Keratinocyte (primary cell): ENCODE data around the gene ZNF780B. TPM values are rescaled to one million over a fixed set of nuclear protein-coding genes. Genes with fewer than 3 reads are reported as not detected.

Experiments
- DNase-seq: peaks from one replicate; pipeline ENCODE4 v3.0.0-alpha.2; 2011; ENCODE audit warnings: low read depth, missing footprints, low spot score
- FAIRE-seq: peaks from 2 replicates; lab custom pipeline; 2011; peaks lifted over from hg19 to GRCh38; lab: Jason Lieb, UNC
- H2AFZ ChIP-seq: 2 replicates; pipeline ENCODE4 v1.6.0; 2012; ENCODE audit warnings: low read length, control low read depth, inconsistent platforms; ENCODE audit not compliant: control insufficient read depth
- H3K27ac ChIP-seq: 2 replicates; pipeline ENCODE4 v1.5.1; 2011; ENCODE audit warnings: low read length; ENCODE audit not compliant: control insufficient read depth, insufficient read depth
- H3K27me3 ChIP-seq: 3 replicates; pipeline ENCODE4 v1.6.0; 2011; ENCODE audit warnings: low read length; ENCODE audit not compliant: control insufficient read depth, insufficient read depth; ENCODE audit errors: extremely low read depth
- H3K36me3 ChIP-seq, 2 experiments: 2 replicates in 1 of 2; 3 replicates in 1 of 2; pipeline ENCODE4 v1.5.1; 2011; ENCODE audit warnings: low read length in 2 of 2, mild to moderate bottlenecking in 1 of 2; ENCODE audit not compliant: control insufficient read depth in 2 of 2, insufficient read depth in 2 of 2; ENCODE audit errors: extremely low read depth in 1 of 2
- H3K4me1 ChIP-seq: 3 replicates; pipeline ENCODE4 v1.5.1; 2011; ENCODE audit warnings: low read length; ENCODE audit not compliant: control insufficient read depth, insufficient read depth; ENCODE audit errors: extremely low read depth
- H3K4me2 ChIP-seq: 3 replicates; pipeline ENCODE4 v1.6.0; 2011; ENCODE audit warnings: low read depth, low read length; ENCODE audit not compliant: control insufficient read depth, insufficient read depth; ENCODE audit errors: extremely low read depth
- H3K4me3 ChIP-seq, 3 experiments: fragments of 200-600 bp in 1 of 3; sonication (generic) in 1 of 3; 2 replicates in 2 of 3; 3 replicates in 1 of 3; pipeline ENCODE4 v1.5.1; 2011 to 2016; ENCODE audit warnings: low read length in 3 of 3, mild to moderate bottlenecking in 3 of 3, control low read depth in 2 of 3, inconsistent platforms in 1 of 3, low read depth in 1 of 3, mixed read lengths in 1 of 3, mixed run types in 1 of 3, moderate library complexity in 1 of 3; ENCODE audit not compliant: control insufficient read depth in 2 of 3, insufficient read depth in 2 of 3; ENCODE audit errors: extremely low read depth in 1 of 3
- H3K79me2 ChIP-seq: 2 replicates; pipeline ENCODE4 v1.6.0; 2012; ENCODE audit warnings: low read length; ENCODE audit not compliant: control insufficient read depth, insufficient read depth
- H3K9ac ChIP-seq: 3 replicates; pipeline ENCODE4 v1.6.0; 2011; ENCODE audit warnings: low read length; ENCODE audit not compliant: control insufficient read depth, insufficient read depth; ENCODE audit errors: extremely low read depth
- H3K9me1 ChIP-seq: 3 replicates; pipeline ENCODE4 v1.6.0; 2011; ENCODE audit warnings: low read length; ENCODE audit not compliant: control insufficient read depth, insufficient read depth; ENCODE audit errors: extremely low read depth
- H3K9me3 ChIP-seq: 2 replicates; pipeline ENCODE4 v1.5.1; 2012; ENCODE audit warnings: low read depth, low read length; ENCODE audit not compliant: control insufficient read depth
- H4K20me1 ChIP-seq: 3 replicates; pipeline ENCODE4 v1.6.0; 2011; ENCODE audit warnings: low read length; ENCODE audit not compliant: control insufficient read depth, insufficient read depth; ENCODE audit errors: extremely low read depth
- CTCF ChIP-seq, 3 experiments: IDR thresholded peaks in 1 of 3; conservative IDR thresholded peaks in 1 of 3; optimal IDR thresholded peaks in 1 of 3; 2 replicates in 2 of 3; 3 replicates in 1 of 3; pipeline versions ENCODE3 to v1.5.1; 2011; ENCODE audit warnings: low read length in 3 of 3, mild to moderate bottlenecking in 3 of 3, moderate library complexity in 2 of 3, control low read depth in 1 of 3, inconsistent platforms in 1 of 3; ENCODE audit not compliant: insufficient read depth in 2 of 3; ENCODE audit errors: extremely low read depth in 1 of 3
- EZH2 ChIP-seq: IDR thresholded peaks from one replicate; pipeline ENCODE4 v1.6.1; 2012; ENCODE audit warnings: inconsistent platforms, mild to moderate bottlenecking, low read length, moderate library complexity
- dilution Hi-C: fragments of 300-500 bp; cut with MboI; formaldehyde crosslinking; loops from one replicate; pipeline ENCODE4 v1.7.0; 2020; ENCODE audit warnings: low sequenced_read_pairs; ENCODE audit not compliant: extremely low pct_ligation_motif_present
- polyA plus RNA-seq, 5 experiments: library from polyadenylated mRNA; depleted of rRNA in 3 of 5; stranded (reverse) in 3 of 5; stranded (forward) in 1 of 5; unstranded in 1 of 5; fragments of >200 nt; gene quantifications; 1 replicate in 1 of 5; 2 replicates in 3 of 5; 3 replicates in 1 of 5; pipeline versions ENCODE4 v1.2.1 to v1.2.3, GENCODE V29; 2011 to 2012; ENCODE audit warnings: missing spikeins in 2 of 5, low read depth in 1 of 5, low replicate concordance in 1 of 5

ZNF780B gene
- polyA plus RNA-seq, 1 donor (not counting 4 experiments of a cell fraction or from before 2014, with no cell fraction given): 8.3 TPM

- Histone ChIP-seq H4K20me1 (no peaks in the 10 kb centered on the region), H2AFZ (no peak overlapping the region), H3K9me3 (peaks cover 19% of the 10 kb centered on the region), H3K79me2 (no peaks in the 10 kb centered on the region), H3K4me3 (no peak overlapping the region), H3K27ac (no peak overlapping the region), H3K9me1 (no peaks in the 10 kb centered on the region), H3K9ac (no peak overlapping the region), H3K4me1 (no peaks in the 10 kb centered on the region), H3K36me3 (no peaks in the 10 kb centered on the region), H3K27me3 (no peaks in the 10 kb centered on the region), H3K4me2 (no peak overlapping the region)
- FAIRE-seq: peak; percentile 29
- TF ChIP-seq EZH2 (no peak), CTCF (optimal IDR thresholded peaks at IDR 0.05 in 1 of 3, IDR thresholded peaks at IDR 0.05 in 1 of 3, conservative IDR thresholded peaks at IDR 0.05 in 1 of 3; ENCODE audit: extremely low read depth in 1 of 3, insufficient read depth in 2 of 3, low read length in 3 of 3) (no peak)
- DNase-seq: no peak
- dilution Hi-C loops: no loop called here
Observed at GRCh38 chr19:40035996-40036395, 20.0 kb downstream of the ZNF780B start.

- Histone ChIP-seq H3K9me3 (peaks cover 19% of the 10 kb centered on the region), H4K20me1 (no peaks in the 10 kb centered on the region), H3K4me2 (no peak overlapping the region), H2AFZ (no peak overlapping the region), H3K4me1 (no peaks in the 10 kb centered on the region), H3K9ac (no peak overlapping the region), H3K9me1 (no peaks in the 10 kb centered on the region), H3K27ac (no peak overlapping the region), H3K27me3 (no peaks in the 10 kb centered on the region), H3K79me2 (no peaks in the 10 kb centered on the region), H3K4me3 (no peak overlapping the region), H3K36me3 (no peaks in the 10 kb centered on the region)
- dilution Hi-C loops: no loop called here
- TF ChIP-seq CTCF (optimal IDR thresholded peaks at IDR 0.05 in 1 of 3, IDR thresholded peaks at IDR 0.05 in 1 of 3, conservative IDR thresholded peaks at IDR 0.05 in 1 of 3; ENCODE audit: extremely low read depth in 1 of 3, insufficient read depth in 2 of 3, low read length in 3 of 3): no peak
- no peak for TF ChIP-seq EZH2
- DNase-seq: no peak
- FAIRE-seq: no peak
Observed at GRCh38 chr19:40033989-40034560, 22.0 kb downstream of the ZNF780B start.
